ENCODE data around the gene SPO11.
A peak's percentile ranks its signal among the peaks of the same experiment; 100 is the strongest.

GRCh38 chr20:57351042-57351783, 21.6 kb downstream of the SPO11 start, which contains the start of gene RAE1:
- no peak for TF ChIP-seq EWSR1 (IDR thresholded peaks at IDR 0.05; ENCODE audit: borderline replicate concordance, low read depth, partially characterized antibody)
- TF ChIP-seq MTF1 (CRISPR knock-in tag; IDR thresholded peaks at IDR 0.05; ENCODE audit: borderline replicate concordance) = no peak
- TF ChIP-seq BCOR (IDR thresholded peaks at IDR 0.05) = no peak
- peak in 2 of 3 experiments; percentile 33 to 80; a peak in 3 of 6 replicates for TF ChIP-seq ZBTB11 (CRISPR knock-in tag; IDR thresholded peaks at IDR 0.05)
- peak; percentile 97 for TF ChIP-seq PHF8 (IDR thresholded peaks at IDR 0.05; ENCODE audit: borderline replicate concordance, low read length)
- peak in 1 of 2 experiments; percentile 30; a peak in 2 of 4 replicates for TF ChIP-seq SIN3A (IDR thresholded peaks at IDR 0.05; ENCODE audit: borderline replicate concordance in 2 of 2, control insufficient read depth in 1 of 2, low read depth in 2 of 2, low read length in 2 of 2)
- TF ChIP-seq CHD7 (IDR thresholded peaks at IDR 0.05; ENCODE audit: low read depth, low read length) = no peak
- no peak for TF ChIP-seq BCLAF1 (IDR thresholded peaks at IDR 0.05; ENCODE audit: borderline replicate concordance in 1 of 2, control insufficient read depth in 1 of 2, low read depth in 2 of 2, low read length in 1 of 2)
- TF ChIP-seq ZFP30 (CRISPR knock-in tag; IDR thresholded peaks at IDR 0.05; ENCODE audit: borderline replicate concordance) = no peak
- TF ChIP-seq POLR2A (conservative IDR thresholded peaks at IDR 0.05) = peak; percentile 94
